ENCODE results near the gene NPM3. TPM values are rescaled to one million over a fixed set of nuclear protein-coding genes. Genes with fewer than 3 reads are reported as not detected.
A peak's percentile ranks its signal among the peaks of the same experiment; 100 is the strongest.

Gene NPM3
- total and polyA plus RNA-seq, 7 experiments from 2014 or later = 10.3 to 31.3 (median 15.5) TPM

GRCh38 chr10:101778151-101778780 lies 5.0 kb downstream of the NPM3 start:
- Mint-ChIP-seq H3K4me3 (peak overlapping the region in 9 of 10 donors; percentile 70 to 96 (median 78)), H3K36me3 (peaks cover 0 to 3% (median 0%) of the 10 kb centered on the region in 5 donors), H3K27me3 (peaks cover 34 to 56% (median 43%) of the 10 kb centered on the region in 5 donors), H3K9me3 (no peaks in the 10 kb centered on the region), H3K27ac (no peak overlapping the region), H3K4me1 (peaks cover 36 to 64% (median 47%) of the 10 kb centered on the region in 7 donors)
- no peaks in the 10 kb centered on the region for H3K36me3 ChIP-seq (ENCODE audit: control insufficient read depth in 2 of 3, insufficient read depth in 3 of 3, low read length in 3 of 3)
- no peak overlapping the region for H3K4me3 ChIP-seq (ENCODE audit: low read length)
- intact Hi-C loops (cut with micrococcal nuclease) = no loop called here
- no peak overlapping the region for H3K27ac ChIP-seq (ENCODE audit: low read depth, low read length)
- no peak for ATAC-seq
- H3K9me3 ChIP-seq (ENCODE audit: control insufficient read depth in 2 of 3, low read length in 3 of 3) = no peaks in the 10 kb centered on the region
- POLR2A ChIA-PET = no interaction called here
- peaks cover 8 to 35% of the 10 kb centered on the region in 2 donors for H3K27me3 ChIP-seq (ENCODE audit: control insufficient read depth in 2 of 2, insufficient read depth in 2 of 2, low read length in 2 of 2)
- H3K4me1 ChIP-seq (ENCODE audit: control insufficient read depth in 2 of 2, insufficient read depth in 2 of 2, low read length in 2 of 2) = peaks cover 23 to 51% of the 10 kb centered on the region in 2 donors
- DNase-seq = no peak
- CTCF ChIA-PET = interaction anchor here (0.6 kb wide), 1 partner anchor 42 kb away, joined by 5 read pairs; no protein-coding TSS in a partner anchor

GRCh38 chr10:101777619-101778145 lies 5.6 kb downstream of the NPM3 start:
- no peaks in the 10 kb centered on the region for H3K36me3 ChIP-seq (ENCODE audit: control insufficient read depth in 2 of 3, insufficient read depth in 3 of 3, low read length in 3 of 3)
- H3K4me1 ChIP-seq (ENCODE audit: control insufficient read depth in 2 of 2, insufficient read depth in 2 of 2, low read length in 2 of 2) = peaks cover 21 to 49% of the 10 kb centered on the region in 2 donors
- H3K27me3 ChIP-seq (ENCODE audit: control insufficient read depth in 2 of 2, insufficient read depth in 2 of 2, low read length in 2 of 2) = peaks cover 8 to 37% of the 10 kb centered on the region in 2 donors
- no peak overlapping the region for H3K4me3 ChIP-seq (ENCODE audit: low read length)
- DNase-seq = no peak
- H3K4me1 Mint-ChIP-seq = peaks cover 31 to 59% (median 41%) of the 10 kb centered on the region in 7 donors
- no peak overlapping the region for H3K27ac Mint-ChIP-seq
- H3K9me3 Mint-ChIP-seq = no peaks in the 10 kb centered on the region
- H3K36me3 Mint-ChIP-seq = peaks cover 0 to 3% (median 0%) of the 10 kb centered on the region in 5 donors
- no peaks in the 10 kb centered on the region for H3K9me3 ChIP-seq (ENCODE audit: control insufficient read depth in 2 of 3, low read length in 3 of 3)
- peak overlapping the region; percentile 0 to 96 (median 50) for H3K4me3 Mint-ChIP-seq
- POLR2A ChIA-PET = no interaction called here
- H3K27ac ChIP-seq (ENCODE audit: low read depth, low read length) = no peak overlapping the region
- intact Hi-C loops (cut with micrococcal nuclease) = no loop called here
- CTCF ChIA-PET = no interaction called here
- no peak for ATAC-seq
- H3K27me3 Mint-ChIP-seq = peaks cover 38 to 62% (median 49%) of the 10 kb centered on the region in 5 donors

- Histone ChIP-seq H3K27ac (ENCODE audit: low read depth, low read length) (no peak overlapping the region), H3K4me3 (ENCODE audit: low read length) (no peak overlapping the region), H3K4me1 (ENCODE audit: control insufficient read depth in 2 of 2, insufficient read depth in 2 of 2, low read length in 2 of 2) (peaks cover 13 to 37% of the 10 kb centered on the region in 2 donors), H3K36me3 (ENCODE audit: control insufficient read depth in 2 of 3, insufficient read depth in 3 of 3, low read length in 3 of 3) (no peaks in the 10 kb centered on the region), H3K9me3 (ENCODE audit: control insufficient read depth in 2 of 3, low read length in 3 of 3) (no peaks in the 10 kb centered on the region), H3K27me3 (ENCODE audit: control insufficient read depth in 2 of 2, insufficient read depth in 2 of 2, low read length in 2 of 2) (peaks cover 8 to 37% of the 10 kb centered on the region in 2 donors)
- H3K4me1 Mint-ChIP-seq = peaks cover 23 to 45% (median 34%) of the 10 kb centered on the region in 7 donors
- DNase-seq (no peak), ATAC-seq (no peak)
- peak overlapping the region in 5 of 10 donors; percentile 41 to 96 (median 80) for H3K4me3 Mint-ChIP-seq
- ChIA-PET POLR2A (no interaction called here), CTCF (no interaction called here)
- peaks cover 0 to 3% (median 0%) of the 10 kb centered on the region in 5 donors for H3K36me3 Mint-ChIP-seq
- H3K27ac Mint-ChIP-seq = no peak overlapping the region
- H3K9me3 Mint-ChIP-seq = no peaks in the 10 kb centered on the region
- peaks cover 50 to 76% (median 61%) of the 10 kb centered on the region in 5 donors for H3K27me3 Mint-ChIP-seq
- intact Hi-C loops (cut with micrococcal nuclease) = no loop called here
These were observed 7.0 kb downstream of the NPM3 start for GRCh38 chr10:101776161-101776817.

GRCh38 chr10:101775273-101776160 lies 7.7 kb downstream of the NPM3 start, which contains the start of gene FGF8:
TSS of gene FGF8 (minus strand) at chr10:101776114. CDS start at chr10:101775900, 214 bp downstream.
- peak within 1 kb of the TSS in 9 of 10 donors; percentile 34 to 96 (median 49) for H3K4me3 Mint-ChIP-seq
- Histone ChIP-seq H3K9me3 (ENCODE audit: control insufficient read depth in 2 of 3, low read length in 3 of 3) (no peaks in the 10 kb centered on the region), H3K27ac (ENCODE audit: low read depth, low read length) (no peak within 1 kb of the TSS), H3K36me3 (ENCODE audit: control insufficient read depth in 2 of 3, insufficient read depth in 3 of 3, low read length in 3 of 3) (no peaks in the 10 kb centered on the region), H3K27me3 (ENCODE audit: control insufficient read depth in 2 of 2, insufficient read depth in 2 of 2, low read length in 2 of 2) (peaks cover 8 to 37% of the 10 kb centered on the region in 2 donors), H3K4me1 (ENCODE audit: control insufficient read depth in 2 of 2, insufficient read depth in 2 of 2, low read length in 2 of 2) (peaks cover 5 to 30% of the 10 kb centered on the region in 2 donors), H3K4me3 (ENCODE audit: low read length) (no peak within 1 kb of the TSS)
- ChIA-PET POLR2A (no interaction called here), CTCF (no interaction called here)
- ATAC-seq (no peak), DNase-seq (no peak)
- peaks cover 52 to 79% (median 65%) of the 10 kb centered on the region in 5 donors for H3K27me3 Mint-ChIP-seq
- peaks cover 0 to 3% (median 0%) of the 10 kb centered on the region in 5 donors for H3K36me3 Mint-ChIP-seq
- peaks cover 22 to 40% (median 30%) of the 10 kb centered on the region in 7 donors for H3K4me1 Mint-ChIP-seq
- intact Hi-C loops (cut with micrococcal nuclease) = no loop called here
- no peak within 1 kb of the TSS for H3K27ac Mint-ChIP-seq
- H3K9me3 Mint-ChIP-seq = no peaks in the 10 kb centered on the region

GRCh38 chr10:101774589-101775272 lies 8.5 kb downstream of the NPM3 start:
- no peaks in the 10 kb centered on the region for H3K9me3 ChIP-seq (ENCODE audit: control insufficient read depth in 2 of 3, low read length in 3 of 3)
- Mint-ChIP-seq H3K27me3 (peaks cover 52 to 78% (median 67%) of the 10 kb centered on the region in 5 donors), H3K4me1 (peaks cover 16 to 37% (median 30%) of the 10 kb centered on the region in 7 donors), H3K36me3 (peaks cover 0 to 3% (median 0%) of the 10 kb centered on the region in 5 donors), H3K4me3 (peak overlapping the region in 8 of 10 donors; percentile 13 to 71 (median 48)), H3K27ac (no peak overlapping the region), H3K9me3 (no peaks in the 10 kb centered on the region)
- intact Hi-C loops (cut with micrococcal nuclease) = no loop called here
- H3K4me1 ChIP-seq (ENCODE audit: control insufficient read depth in 2 of 2, insufficient read depth in 2 of 2, low read length in 2 of 2) = peaks cover 0 to 25% of the 10 kb centered on the region in 2 donors
- peak; percentile 32 for ATAC-seq
- no peak overlapping the region for H3K4me3 ChIP-seq (ENCODE audit: low read length)
- H3K27ac ChIP-seq (ENCODE audit: low read depth, low read length) = no peak overlapping the region
- no peaks in the 10 kb centered on the region for H3K36me3 ChIP-seq (ENCODE audit: control insufficient read depth in 2 of 3, insufficient read depth in 3 of 3, low read length in 3 of 3)
- peaks cover 8 to 37% of the 10 kb centered on the region in 2 donors for H3K27me3 ChIP-seq (ENCODE audit: control insufficient read depth in 2 of 2, insufficient read depth in 2 of 2, low read length in 2 of 2)
- no peak for DNase-seq
- CTCF ChIA-PET = interaction anchor here (1.3 kb wide), 1 partner anchor 10 kb away, joined by 6 read pairs; no protein-coding TSS in a partner anchor
- POLR2A ChIA-PET = no interaction called here
